Uterus (tissue), 2 donors: ENCODE measurements around the gene AIP.

ENCODE experiments used
- CTCF ChIP-seq, 4 experiments: fragments of 200-600 bp in 2 of 4; fragments of 450-650 bp in 2 of 4; sonication (generic) in 2 of 4; IDR thresholded peaks; one replicate each; pipeline ENCODE4 v1.5.1; 2016 to 2019; ENCODE audit warnings: antibody characterized with exemption in 4 of 4, mild to moderate bottlenecking in 2 of 4, moderate library complexity in 1 of 4
- POLR2A ChIP-seq, 2 donors: fragments of 450-650 bp; IDR thresholded peaks; one replicate each; pipeline ENCODE4 v1.6.1; 2016; ENCODE audit warnings: antibody characterized with exemption in 2 of 2, mild to moderate bottlenecking in 1 of 2, moderate library complexity in 1 of 2

- TF ChIP-seq POLR2A (IDR thresholded peaks at IDR 0.05) (no peak), CTCF (IDR thresholded peaks at IDR 0.05) (no peak)
Measured at GRCh38 chr11:67449116-67449844, 33.5 kb upstream of the AIP start.
